GM18499 (cell line): Measurements from ENCODE around the gene KCNJ3.

Experiments
- ATAC-seq: cut with Tn5 transposase; IDR thresholded peaks from one replicate; pipeline ENCODE4 v1.9.1; 2021; ENCODE audit warnings: moderate number of reproducible peaks; ENCODE audit not compliant: insufficient read depth, unreplicated experiment

The KCNJ3 gene, protein sequence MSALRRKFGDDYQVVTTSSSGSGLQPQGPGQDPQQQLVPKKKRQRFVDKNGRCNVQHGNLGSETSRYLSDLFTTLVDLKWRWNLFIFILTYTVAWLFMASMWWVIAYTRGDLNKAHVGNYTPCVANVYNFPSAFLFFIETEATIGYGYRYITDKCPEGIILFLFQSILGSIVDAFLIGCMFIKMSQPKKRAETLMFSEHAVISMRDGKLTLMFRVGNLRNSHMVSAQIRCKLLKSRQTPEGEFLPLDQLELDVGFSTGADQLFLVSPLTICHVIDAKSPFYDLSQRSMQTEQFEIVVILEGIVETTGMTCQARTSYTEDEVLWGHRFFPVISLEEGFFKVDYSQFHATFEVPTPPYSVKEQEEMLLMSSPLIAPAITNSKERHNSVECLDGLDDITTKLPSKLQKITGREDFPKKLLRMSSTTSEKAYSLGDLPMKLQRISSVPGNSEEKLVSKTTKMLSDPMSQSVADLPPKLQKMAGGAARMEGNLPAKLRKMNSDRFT

DNA sequence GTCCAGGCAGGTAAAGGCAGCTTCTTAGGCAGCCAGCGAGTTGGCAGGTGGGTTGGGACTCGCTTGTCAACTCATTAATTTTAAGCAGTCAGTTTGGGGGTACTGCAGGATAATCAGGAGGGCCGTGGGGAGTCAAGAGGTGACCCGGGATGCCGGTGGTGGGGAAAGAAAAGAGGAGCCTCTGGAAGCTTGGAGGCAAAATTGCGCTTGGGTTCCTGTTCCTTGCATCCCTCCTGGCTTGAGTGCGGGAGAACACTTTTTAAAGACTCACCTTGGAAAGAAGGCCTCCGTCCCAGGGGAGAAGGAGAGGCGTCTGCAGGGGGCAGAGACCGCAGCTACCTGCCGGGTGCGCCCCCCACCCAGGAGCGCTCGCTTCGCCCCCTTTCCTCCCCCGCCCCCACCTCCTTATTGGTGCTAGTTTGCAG, at the start of gene KCNJ3:
KCNJ3 (plus strand) TSS at position 400 of the 425 bp plus-strand sequence. CDS start 81 bp downstream, outside the sequence.
- no peak for ATAC-seq

GRCh38 chr2:154655499-154655898, 43.0 kb upstream of the KCNJ3 start:
- ATAC-seq: no peak

DNA sequence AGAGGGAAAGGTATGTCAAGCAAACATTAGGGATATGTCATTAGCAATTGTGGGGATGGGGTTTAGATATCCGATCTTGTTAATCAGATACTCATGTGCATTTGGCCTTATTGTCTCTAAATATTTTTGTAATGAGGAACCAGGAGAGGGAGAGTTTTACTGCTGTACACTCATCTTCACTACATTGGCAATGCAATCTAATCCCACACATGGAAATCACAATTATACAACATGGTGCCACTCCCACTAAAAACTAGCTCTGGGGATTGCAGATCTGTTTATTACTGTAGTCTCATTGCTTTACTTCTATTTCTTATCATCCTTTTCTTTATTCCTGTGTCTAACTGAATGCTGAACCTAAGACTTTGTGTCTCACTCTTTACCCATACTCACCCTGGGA, 39.6 kb upstream of the KCNJ3 start:
- no peak for ATAC-seq

DNA sequence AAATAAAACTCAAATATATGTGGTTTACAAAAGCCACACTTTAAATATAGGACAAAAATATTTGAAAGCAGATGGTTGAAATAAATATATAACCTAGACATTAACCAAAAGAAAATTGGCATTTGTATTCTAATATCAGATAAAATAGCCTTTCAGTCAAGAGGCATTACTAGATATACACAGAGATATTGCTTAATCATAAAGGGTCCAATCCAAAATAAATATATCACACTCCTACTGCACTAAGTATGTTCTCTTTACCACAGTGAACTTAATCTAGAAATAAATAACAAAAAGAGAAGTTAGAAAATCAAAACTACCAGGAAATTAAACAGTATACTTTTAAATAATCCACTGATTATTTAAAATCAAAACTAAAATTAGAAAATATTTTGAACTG, 34.2 kb upstream of the KCNJ3 start:
- no peak for ATAC-seq

DNA sequence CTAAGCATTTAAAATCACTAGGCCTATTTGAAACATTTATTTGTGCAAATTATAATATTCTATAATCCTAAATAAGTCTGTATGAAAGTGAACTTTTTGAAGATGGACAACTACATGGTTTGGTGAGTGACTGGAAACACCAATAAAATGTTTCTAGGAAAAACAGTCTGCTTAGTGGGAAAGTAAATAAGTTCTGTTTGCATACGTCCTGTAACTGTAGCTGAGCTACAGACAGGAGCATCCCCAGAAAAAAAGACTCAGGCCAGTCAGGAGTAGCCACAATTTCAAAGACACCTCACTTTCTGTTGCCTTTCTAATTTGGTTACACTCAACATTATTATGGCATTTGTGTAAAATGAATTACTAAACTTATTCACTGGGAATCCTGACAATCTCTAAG, 28.4 kb upstream of the KCNJ3 start:
- ATAC-seq: no peak

DNA sequence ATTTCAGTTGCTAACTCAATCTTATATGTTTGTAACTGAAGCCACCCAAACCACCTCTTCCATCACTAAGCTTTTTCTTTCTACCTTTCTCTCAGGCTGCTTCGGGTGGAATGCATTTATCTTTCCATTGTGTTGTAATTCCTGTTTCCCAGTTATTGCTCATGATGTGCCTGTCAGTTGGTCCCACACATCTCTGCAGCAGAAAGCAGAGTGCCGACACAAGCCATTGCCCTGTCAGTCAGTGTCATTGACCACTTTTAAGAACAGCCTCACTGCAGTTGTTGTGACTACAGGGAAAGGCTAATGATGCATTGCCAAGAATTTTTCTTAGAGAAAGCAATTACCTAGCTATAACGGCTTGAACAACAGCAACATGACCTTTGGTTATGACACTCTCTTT, 24.8 kb upstream of the KCNJ3 start:
- ATAC-seq: no peak

DNA sequence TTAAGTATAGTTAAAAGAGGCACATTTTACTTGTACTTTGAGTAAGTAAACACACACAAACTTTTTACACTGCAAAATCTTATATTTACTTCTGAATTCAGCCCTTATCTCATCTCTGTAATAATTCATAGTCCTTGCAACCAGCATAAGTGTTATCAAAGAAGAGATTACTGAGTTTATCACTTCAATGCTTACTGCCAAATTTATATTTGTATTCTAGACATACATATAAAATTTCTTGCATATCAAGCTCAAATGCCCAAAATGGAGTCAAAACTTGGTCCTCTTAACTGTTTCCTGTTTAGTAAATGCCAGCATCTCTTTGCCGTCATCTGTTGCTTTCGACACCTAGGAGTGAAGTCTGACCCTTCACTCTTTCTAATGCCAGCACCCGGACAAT, 21.1 kb upstream of the KCNJ3 start:
- no peak for ATAC-seq

- ATAC-seq: no peak
Measured at GRCh38 chr2:154681741-154682140, 16.8 kb upstream of the KCNJ3 start.

- no peak for ATAC-seq
Measured at GRCh38 chr2:154686162-154686561, 12.3 kb upstream of the KCNJ3 start.

GRCh38 chr2:154688373-154688772, 10.1 kb upstream of the KCNJ3 start:
- ATAC-seq: no peak

DNA sequence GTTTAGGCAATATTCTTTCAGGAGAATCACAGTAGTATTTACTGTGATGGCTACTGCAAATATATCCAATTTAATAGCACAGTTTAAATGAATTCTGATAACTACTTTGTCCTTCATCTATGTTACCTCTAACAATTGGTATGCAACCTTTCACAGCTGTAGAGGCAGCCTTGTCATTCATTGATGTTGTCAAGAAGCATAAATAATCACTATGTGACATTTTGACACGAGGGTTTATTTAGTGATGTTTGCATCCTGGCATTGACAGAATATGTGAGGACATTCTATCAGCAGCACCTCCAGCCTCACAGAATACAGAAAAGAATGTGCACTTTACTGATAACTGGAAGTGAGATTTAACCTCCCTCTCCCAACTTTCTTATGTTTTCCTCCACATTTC, 9.3 kb upstream of the KCNJ3 start:
- no peak for ATAC-seq

DNA sequence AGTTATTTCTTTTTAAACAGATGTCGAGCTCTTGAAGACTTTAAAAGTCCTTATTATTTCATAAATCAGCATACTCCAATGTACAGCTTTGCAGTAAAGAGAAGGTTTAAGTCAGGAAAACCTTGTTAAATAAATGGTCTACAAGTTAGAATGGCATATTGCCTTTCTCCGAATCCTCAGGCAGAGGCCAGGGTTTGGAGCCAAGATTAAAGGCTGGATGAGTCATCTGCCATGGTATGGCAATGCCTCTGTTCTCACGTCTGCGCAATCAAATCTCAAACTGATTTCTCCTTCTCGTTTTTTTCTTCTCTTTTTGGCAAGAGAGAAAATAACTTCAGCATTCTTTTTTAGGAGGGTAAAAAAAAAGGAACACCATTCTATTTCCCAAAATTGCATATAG, 5.6 kb upstream of the KCNJ3 start:
- no peak for ATAC-seq

- no peak for ATAC-seq
Measured at GRCh38 chr2:154693741-154694340, 4.7 kb upstream of the KCNJ3 start.

DNA sequence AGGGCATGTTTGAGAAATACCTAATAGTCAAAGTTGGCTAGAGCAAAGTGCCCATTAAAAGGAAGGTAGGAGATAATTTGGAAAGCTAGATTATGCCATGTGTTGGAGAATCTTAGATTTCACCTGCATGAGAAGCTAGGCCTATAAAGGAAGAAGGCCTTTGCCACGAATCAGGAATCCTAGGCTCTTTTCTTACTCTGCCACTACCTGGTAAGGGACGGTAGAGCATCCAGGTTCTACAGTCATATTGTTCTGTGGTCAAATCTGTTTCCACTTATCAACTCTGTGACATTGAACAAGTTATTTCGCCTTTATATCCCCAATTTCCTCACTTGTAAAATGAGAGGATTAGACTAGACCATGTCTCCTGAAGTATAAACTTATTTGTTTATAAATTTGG, 3.6 kb upstream of the KCNJ3 start:
- ATAC-seq: no peak

GRCh38 chr2:154696369-154696768, 2.1 kb upstream of the KCNJ3 start:
- no peak for ATAC-seq

DNA sequence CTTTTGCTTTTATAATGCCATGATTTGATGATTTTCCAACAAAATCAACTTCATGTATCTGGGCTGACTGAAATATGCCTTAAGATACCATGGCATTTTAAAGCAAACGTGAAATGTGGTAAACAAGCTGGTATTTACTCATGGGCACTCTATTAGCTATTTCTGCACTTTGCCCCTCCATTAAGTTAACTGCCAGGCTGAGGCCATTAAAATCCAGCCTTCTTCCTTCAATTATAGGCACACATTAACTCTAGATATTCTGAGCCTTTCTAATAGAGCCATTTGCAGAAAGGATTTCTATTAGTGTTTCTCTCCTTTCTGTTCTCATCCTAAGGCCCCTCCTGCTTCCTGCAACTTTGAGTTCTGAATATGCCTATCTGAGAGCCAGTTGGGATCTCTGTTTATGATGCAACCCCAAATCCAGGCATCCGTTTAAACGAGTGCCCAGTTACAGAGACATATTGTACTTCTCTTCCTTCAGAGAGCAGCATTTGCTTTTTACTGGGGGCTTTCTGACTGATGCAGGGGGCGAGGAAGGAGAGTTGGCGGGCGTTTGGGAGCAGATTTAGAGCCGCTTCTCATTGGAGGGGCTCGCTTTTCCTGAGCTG, 1.6 kb upstream of the KCNJ3 start:
- no peak for ATAC-seq

DNA sequence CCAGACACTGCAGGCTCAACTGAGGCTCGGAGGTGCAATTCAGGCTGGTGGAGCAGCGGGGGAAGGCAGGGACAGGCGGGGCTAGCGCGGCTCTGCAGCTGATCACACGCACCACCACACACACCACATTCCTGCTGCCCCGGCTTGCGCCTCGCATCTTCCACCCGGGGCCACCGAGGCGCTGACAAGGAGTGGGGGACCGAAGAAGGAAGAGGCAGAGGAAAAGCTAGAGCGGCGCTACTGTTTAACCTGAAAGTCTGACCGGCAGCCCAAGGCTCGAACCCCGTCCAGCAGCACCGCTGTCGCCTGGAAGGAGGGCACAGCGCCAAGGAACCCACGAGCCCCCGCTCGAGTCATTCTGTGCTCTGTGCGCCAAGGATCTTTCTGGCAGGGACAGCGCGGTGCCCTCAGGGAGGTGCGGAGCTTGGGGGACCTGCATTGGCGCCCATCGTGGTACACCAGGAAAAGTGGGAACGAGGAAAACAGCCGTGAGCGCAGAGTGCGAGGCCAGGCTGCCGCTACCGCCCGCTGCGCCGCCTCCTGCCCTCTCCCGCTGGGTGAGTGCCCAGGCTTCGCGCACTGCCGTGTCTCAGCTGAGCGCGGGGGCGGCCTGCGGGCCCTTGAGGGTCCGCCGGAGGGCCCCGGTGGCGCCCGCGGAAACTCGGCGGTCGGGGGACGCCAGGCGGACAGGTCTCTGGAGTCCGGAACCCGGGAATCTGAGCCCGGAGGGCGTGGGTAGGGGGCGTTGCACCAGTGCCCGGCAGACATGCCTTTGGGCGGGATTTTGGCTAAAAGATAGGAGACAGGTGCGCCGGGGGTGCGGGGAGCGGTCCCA, 860 bp upstream of the KCNJ3 start:
- ATAC-seq: no peak

- no peak for ATAC-seq
Measured at GRCh38 chr2:154698721-154699574, 453 bp downstream of the KCNJ3 start.

GRCh38 chr2:154699575-154699930, 1.1 kb downstream of the KCNJ3 start:
- ATAC-seq: no peak

GRCh38 chr2:154700136-154700535, 1.6 kb downstream of the KCNJ3 start:
- no peak for ATAC-seq
